ENCODE data around the gene EPB42.
"Not testable (repeated sequence)": the region's sequence is repeated elsewhere in the genome, so short reads cannot be mapped to it uniquely, and the experiment has no call there.

The EPB42 gene

DNA sequence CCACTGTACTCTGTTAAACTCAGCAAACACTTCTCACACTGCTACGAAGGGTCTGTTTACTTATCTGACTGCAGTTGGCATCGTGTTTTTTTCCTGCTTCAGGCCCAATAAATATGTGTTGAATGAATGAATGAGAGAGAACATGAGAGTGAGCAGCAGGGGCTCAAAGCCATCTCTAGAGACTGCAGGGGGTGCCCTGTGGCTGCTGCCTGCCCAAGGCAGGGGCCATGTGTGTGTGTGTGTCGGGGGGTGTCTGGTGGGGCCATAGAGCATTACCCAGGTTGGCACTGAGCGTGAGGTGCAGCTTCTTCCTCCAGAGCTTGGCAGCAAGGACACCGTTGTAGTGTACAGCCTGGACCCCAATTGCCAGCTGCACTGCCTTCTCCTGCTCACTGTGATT, 14.8 kb downstream of the EPB42 start:
- DNase-seq (ENCODE audit: extremely low read depth, low read depth), result no peak
- TF ChIP-seq, protein P1, sequence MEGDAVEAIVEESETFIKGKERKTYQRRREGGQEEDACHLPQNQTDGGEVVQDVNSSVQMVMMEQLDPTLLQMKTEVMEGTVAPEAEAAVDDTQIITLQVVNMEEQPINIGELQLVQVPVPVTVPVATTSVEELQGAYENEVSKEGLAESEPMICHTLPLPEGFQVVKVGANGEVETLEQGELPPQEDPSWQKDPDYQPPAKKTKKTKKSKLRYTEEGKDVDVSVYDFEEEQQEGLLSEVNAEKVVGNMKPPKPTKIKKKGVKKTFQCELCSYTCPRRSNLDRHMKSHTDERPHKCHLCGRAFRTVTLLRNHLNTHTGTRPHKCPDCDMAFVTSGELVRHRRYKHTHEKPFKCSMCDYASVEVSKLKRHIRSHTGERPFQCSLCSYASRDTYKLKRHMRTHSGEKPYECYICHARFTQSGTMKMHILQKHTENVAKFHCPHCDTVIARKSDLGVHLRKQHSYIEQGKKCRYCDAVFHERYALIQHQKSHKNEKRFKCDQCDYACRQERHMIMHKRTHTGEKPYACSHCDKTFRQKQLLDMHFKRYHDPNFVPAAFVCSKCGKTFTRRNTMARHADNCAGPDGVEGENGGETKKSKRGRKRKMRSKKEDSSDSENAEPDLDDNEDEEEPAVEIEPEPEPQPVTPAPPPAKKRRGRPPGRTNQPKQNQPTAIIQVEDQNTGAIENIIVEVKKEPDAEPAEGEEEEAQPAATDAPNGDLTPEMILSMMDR (IDR thresholded peaks at IDR 0.05; ENCODE audit: low read depth, low read length), result no peak

DNA sequence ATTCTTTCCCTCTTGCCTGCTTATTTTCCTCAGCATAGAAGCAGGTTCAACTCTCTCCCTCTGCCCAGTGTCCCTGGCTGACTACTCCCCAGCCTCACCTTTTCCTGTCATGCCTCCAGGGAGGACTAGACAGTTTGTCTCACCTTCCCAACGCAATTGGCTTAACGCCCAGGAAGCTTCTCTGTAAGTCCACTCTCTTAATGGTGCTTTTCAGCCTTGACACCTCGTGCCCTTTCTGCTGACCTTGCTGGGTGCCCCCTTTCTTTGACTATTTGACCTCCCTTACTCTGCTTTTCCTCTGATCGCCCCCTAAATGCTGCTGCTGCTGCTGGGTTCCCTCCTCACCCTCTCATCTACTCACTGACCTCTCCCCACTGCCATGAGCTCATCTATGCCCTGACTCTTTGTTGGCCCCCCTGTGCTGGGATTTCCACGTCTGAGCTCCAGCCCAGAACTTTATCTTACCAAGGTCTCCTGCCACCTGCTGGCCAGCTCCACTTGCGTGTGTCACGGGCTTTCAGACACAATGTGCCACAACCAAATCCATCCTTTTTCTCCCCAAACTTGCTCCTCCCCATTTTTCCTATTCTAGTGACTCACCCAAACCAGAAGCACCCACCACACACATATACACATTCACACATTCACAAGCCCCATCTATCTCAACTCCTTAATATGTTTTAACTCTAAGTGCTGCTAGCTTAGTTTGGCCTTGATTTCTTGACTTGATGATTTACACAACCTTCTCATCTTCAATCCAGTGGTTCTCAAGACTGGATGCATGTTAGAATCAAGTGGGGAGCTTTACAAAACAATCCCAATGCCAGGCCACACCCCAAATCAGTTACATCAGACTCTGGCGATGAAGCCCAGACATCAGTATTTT, 16.6 kb downstream of the EPB42 start:
- TF ChIP-seq, protein P1 (IDR thresholded peaks at IDR 0.05; ENCODE audit: low read depth, low read length), result peak; percentile 63
- DNase-seq (ENCODE audit: extremely low read depth, low read depth), result no peak

DNA sequence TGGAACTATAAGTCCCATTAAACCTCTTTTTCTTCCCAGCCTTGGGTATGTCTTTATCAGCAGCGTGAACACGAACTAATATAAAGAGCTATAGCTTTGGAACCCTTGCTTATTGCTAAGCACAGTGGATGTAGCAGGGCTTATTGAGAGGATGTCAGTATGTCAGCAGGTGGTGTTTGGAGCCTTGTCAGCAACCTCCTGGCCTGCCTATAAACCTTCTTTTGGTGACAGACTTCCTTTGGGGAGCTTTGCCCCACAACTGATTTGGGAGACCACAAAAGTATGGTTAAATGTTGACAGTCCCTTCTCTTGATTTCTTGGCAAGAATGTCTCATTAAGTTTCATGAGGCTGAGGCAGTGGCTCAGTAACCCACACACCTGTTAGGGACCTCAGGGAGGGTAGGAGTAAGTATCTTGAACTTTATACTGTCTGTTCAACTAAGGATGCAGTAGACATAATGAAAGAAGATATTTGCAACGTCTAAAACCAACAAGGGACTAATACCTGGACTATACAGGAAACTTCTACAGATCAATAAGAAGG, 20.8 kb downstream of the EPB42 start:
- no peak for DNase-seq (ENCODE audit: extremely low read depth, low read depth)
- TF ChIP-seq, protein P1 (IDR thresholded peaks at IDR 0.05; ENCODE audit: low read depth, low read length), result no peak

DNA sequence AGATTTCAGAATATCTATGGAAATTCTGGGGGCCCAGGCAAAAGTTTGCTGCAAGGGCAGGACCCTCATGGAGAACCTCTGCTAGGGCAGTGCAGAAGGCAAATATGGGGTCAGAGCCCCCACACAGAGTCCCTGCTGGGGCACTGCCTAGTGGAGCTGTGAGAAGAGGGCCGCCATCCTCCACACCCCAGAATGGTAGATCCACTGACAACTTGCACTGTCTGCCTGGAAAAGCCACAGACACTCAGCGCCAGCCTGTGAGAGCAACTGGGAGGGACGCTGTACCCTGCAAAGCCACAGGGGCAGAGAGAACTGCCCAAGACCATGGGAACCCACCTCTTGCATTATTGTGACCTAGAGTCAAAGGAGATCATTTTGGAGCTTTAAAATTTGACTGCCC, 21.8 kb downstream of the EPB42 start:
- TF ChIP-seq, protein P1 (IDR thresholded peaks at IDR 0.05; ENCODE audit: low read depth, low read length), result no peak

DNA sequence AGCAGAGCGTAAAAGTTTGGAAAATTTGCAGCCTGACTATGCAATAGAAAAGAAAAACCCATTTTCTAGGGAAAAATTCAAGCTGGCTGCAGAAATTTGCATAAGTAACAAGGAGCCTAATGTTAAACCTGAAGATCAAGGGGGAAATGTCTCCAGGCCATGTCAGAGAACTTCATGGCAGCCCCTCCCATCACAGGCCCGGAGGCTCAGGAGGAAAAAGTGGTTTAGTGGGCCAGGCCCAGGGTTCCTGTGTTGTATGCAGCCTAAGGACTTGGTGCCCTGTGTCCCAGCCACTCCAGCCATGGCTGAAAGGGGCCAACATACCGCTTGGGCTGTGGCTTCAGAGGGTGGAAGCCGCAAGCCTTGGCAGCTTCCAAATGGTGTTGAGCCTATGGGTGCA, 22.3 kb downstream of the EPB42 start:
- not testable (repeated sequence) for DNase-seq (ENCODE audit: extremely low read depth, low read depth)

More for the DNA sequence above, 21.8 kb downstream of the EPB42 start:
- no peak for DNase-seq (ENCODE audit: extremely low read depth, low read depth)

DNA sequence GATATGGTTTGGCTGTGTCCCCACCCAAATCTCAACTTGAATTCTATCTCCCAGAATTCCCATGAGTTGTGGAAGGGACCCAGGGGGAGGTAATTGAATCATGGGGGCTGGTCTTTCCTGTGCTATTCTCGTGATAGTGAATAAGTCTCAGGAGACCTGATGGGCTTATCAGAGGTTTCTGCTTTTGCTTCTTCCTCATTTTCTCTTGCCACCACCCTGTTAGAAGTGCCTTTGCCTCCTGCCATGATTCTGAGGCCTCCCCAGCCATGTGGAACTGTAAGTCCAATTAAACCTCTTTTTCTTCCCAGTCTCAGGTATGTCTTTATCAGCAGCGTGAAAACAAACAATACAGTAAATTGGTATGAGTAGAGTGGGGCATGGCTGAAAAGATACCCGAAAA, 23.0 kb downstream of the EPB42 start:
- not testable (repeated sequence) for DNase-seq (ENCODE audit: extremely low read depth, low read depth)

DNA sequence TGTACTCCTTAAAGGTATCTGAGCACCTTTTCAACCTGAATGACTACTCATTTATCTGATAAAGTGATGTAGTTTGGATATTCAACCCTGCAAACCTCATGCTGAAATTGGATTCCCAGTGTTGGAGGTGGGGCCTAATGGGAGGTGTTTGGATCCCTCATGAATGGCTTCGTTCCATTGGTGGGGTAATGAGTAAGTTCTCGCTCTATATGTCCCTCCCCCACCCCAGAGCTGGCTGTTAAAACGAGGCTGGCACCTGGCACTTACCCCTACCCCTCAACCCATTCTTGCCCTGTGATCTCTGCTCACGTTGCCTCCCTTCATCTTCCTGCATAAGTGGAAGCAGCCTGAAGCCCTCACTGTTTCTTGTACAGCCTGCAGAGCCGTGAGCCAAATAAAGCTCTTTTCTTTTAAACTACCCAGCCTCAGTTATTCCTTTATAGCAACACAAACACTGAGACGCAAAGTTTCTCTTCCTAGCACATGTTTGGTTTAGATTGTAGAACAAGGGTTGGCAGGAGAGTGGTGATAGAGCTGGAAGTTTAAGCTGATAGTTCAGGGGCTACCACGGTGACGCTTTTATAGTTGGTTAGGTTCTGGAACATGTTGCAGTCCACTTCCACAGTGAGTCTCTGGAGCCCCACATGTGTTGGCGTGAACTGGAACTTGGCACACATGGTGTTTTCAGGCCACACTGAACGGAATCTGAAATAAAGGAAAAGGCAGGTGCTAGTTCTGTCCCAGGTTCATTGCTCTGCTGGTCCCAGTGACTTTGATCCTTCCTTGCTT, 23.9 kb downstream of the EPB42 start:
- no peak for DNase-seq (ENCODE audit: extremely low read depth, low read depth)
- TF ChIP-seq, protein P1 (IDR thresholded peaks at IDR 0.05; ENCODE audit: low read depth, low read length), result no peak

DNA sequence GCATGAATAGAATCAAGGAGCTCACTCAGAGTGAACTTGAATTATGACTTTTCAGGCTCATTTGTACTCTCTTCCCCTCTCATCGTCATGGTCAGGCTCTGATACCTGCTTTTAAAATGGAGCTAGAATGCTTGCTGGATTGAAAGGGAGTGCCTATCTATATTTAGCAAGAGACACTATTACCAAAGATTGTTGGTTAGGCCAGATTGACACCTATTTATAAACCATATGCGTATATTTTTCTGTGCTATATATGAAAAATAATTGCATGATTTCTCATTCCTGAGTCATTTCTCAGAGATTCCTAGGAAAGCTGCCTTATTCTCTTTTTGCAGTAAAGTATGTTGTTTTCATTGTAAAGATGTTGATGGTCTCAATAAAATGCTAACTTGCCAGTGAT, 26.0 kb downstream of the EPB42 start:
- TF ChIP-seq, protein P1 (IDR thresholded peaks at IDR 0.05; ENCODE audit: low read depth, low read length), result no peak

More for the DNA sequence above, 26.0 kb downstream of the EPB42 start:
- no peak for DNase-seq (ENCODE audit: extremely low read depth, low read depth)

Data from AG09319 (cell line).